HepG2 (cell line): ENCODE measurements around the gene C6orf136. TPM values are rescaled to one million over a fixed set of nuclear protein-coding genes. Genes with fewer than 3 reads are reported as not detected.

Experiments used
- BORCS8-MEF2B ChIP-seq: sonication (generic); formaldehyde crosslinking; IDR thresholded peaks from 2 replicates; pipeline ENCODE4 v1.8.0; 2022; ENCODE audit warnings: mild to moderate bottlenecking, missing genetic modification reagents
- CBX2 ChIP-seq, 2 experiments: fragments of 200-600 bp in 1 of 2; sonication (generic); formaldehyde crosslinking in 1 of 2; IDR thresholded peaks; 2 replicates each; pipeline versions ENCODE4 v1.7.0 to v1.8.1; 2018 to 2022; ENCODE audit warnings: low read depth in 2 of 2, low read length in 1 of 2, mild to moderate bottlenecking in 1 of 2, missing genetic modification reagents in 1 of 2
- DNMT1 ChIP-seq: sonication (generic); formaldehyde crosslinking; IDR thresholded peaks from 2 replicates; pipeline ENCODE4 v1.5.1; 2020; ENCODE audit warnings: mild to moderate bottlenecking, missing genetic modification reagents
- GATAD2A ChIP-seq: IDR thresholded peaks from 2 replicates; pipeline ENCODE4 v1.6.1; 2016
- HMG20A ChIP-seq: IDR thresholded peaks from 2 replicates; pipeline ENCODE4 v1.6.1; 2016; ENCODE audit warnings: borderline replicate concordance
- ISL2 ChIP-seq: sonication (generic); formaldehyde crosslinking; IDR thresholded peaks from 2 replicates; pipeline ENCODE4 v1.5.0; 2020; ENCODE audit warnings: missing genetic modification reagents
- KAT8 ChIP-seq: IDR thresholded peaks from 2 replicates; pipeline ENCODE4 v1.6.1; 2016; ENCODE audit warnings: missing genetic modification reagents, missing compliant biosample characterization
- KDM5B ChIP-seq: sonication (generic); formaldehyde crosslinking; IDR thresholded peaks from 2 replicates; pipeline ENCODE4 v1.4.0; 2020; ENCODE audit warnings: missing genetic modification reagents, mild to moderate bottlenecking, borderline replicate concordance
- MAFK ChIP-seq, 2 experiments: IDR thresholded peaks in 1 of 2; conservative IDR thresholded peaks in 1 of 2; 2 replicates each; pipeline ENCODE4 v1.6.1; 2011; ENCODE audit warnings: improper control_type of control experiment in 2 of 2, low read length in 2 of 2
- RBAK ChIP-seq: sonication (generic); formaldehyde crosslinking; IDR thresholded peaks from 2 replicates; pipeline ENCODE4 v1.5.1; 2020; ENCODE audit warnings: mild to moderate bottlenecking, missing genetic modification reagents
- RFX5 ChIP-seq: IDR thresholded peaks from 2 replicates; pipeline ENCODE4 v1.6.1; 2011; ENCODE audit warnings: low read depth, low read length, improper control_type of control experiment
- ZFAT ChIP-seq: sonication (generic); formaldehyde crosslinking; conservative IDR thresholded peaks from 2 replicates; pipeline ENCODE4 v1.8.1; 2023; ENCODE audit warnings: missing genetic modification reagents, inconsistent platforms
- ZNF160 ChIP-seq: sonication (generic); formaldehyde crosslinking; IDR thresholded peaks from 2 replicates; pipeline ENCODE4 v1.8.0; 2022; ENCODE audit warnings: mild to moderate bottlenecking, inconsistent platforms, missing genetic modification reagents
- ZNF256 ChIP-seq: sonication (generic); formaldehyde crosslinking; conservative IDR thresholded peaks from 2 replicates; pipeline ENCODE4 v1.4.0; 2020; ENCODE audit warnings: missing genetic modification reagents
- ZNF775 ChIP-seq: sonication (generic); formaldehyde crosslinking; IDR thresholded peaks from 2 replicates; pipeline ENCODE4 v1.4.0; 2020; ENCODE audit warnings: missing genetic modification reagents, mild to moderate bottlenecking, moderate library complexity, borderline replicate concordance
- polyA plus RNA-seq, 8 experiments: library from polyadenylated mRNA; depleted of rRNA in 3 of 8; stranded (reverse) in 7 of 8; unstranded in 1 of 8; fragments of >200 nt; fragmentation: Illumina TruSeq in 4 of 8; extraction: Trizol in 4 of 8; gene quantifications; 2 replicates each; pipeline versions ENCODE4 v1.2.1 to v1.2.3, GENCODE V29; 2011 to 2016; ENCODE audit warnings: low read depth in 4 of 8, missing spikeins in 1 of 8, mixed read lengths in 1 of 8; ENCODE audit not compliant: insufficient read depth in 1 of 8
- total RNA-seq, 5 experiments: library from RNA; depleted of rRNA; stranded (reverse); fragments of >200 nt; fragmentation: Illumina TruSeq; extraction: Trizol; gene quantifications; 2 replicates each; pipeline ENCODE4 v1.2.3, GENCODE V29; 2016; ENCODE audit warnings: low read depth in 1 of 5
- TF ChIP-seq, protein P1 (sequence below): sonication (generic); formaldehyde crosslinking; IDR thresholded peaks from 2 replicates; pipeline ENCODE4 v1.5.1; 2020; ENCODE audit warnings: missing genetic modification reagents, mild to moderate bottlenecking, borderline replicate concordance
- TF ChIP-seq, protein P2 (sequence below): sonication (generic); formaldehyde crosslinking; IDR thresholded peaks from 2 replicates; pipeline ENCODE4 v1.4.0; 2020; ENCODE audit warnings: mild to moderate bottlenecking, low read depth, missing genetic modification reagents
- TF ChIP-seq, protein P3 (sequence below): sonication (generic); formaldehyde crosslinking; IDR thresholded peaks from 2 replicates; pipeline ENCODE4 v1.4.0; 2020; ENCODE audit warnings: missing genetic modification reagents, borderline replicate concordance
- TF ChIP-seq, protein P4 (sequence below): sonication (generic); formaldehyde crosslinking; IDR thresholded peaks from 2 replicates; pipeline ENCODE4 v1.4.0; 2020; ENCODE audit warnings: missing genetic modification reagents
- TF ChIP-seq, protein P5 (sequence below): sonication (generic); formaldehyde crosslinking; IDR thresholded peaks from 2 replicates; pipeline ENCODE4 v1.4.0; 2020; ENCODE audit warnings: missing genetic modification reagents
- TF ChIP-seq, protein P6 (sequence below): sonication (generic); formaldehyde crosslinking; IDR thresholded peaks from 2 replicates; pipeline ENCODE4 v1.5.0; 2020; ENCODE audit warnings: mild to moderate bottlenecking, missing genetic modification reagents

Gene C6orf136
- total and polyA plus RNA-seq, 2 of the 13 experiments (the other 11 are each of a cell fraction or from before 2014, with no cell fraction given) = 12.0 to 26.2 TPM

DNA sequence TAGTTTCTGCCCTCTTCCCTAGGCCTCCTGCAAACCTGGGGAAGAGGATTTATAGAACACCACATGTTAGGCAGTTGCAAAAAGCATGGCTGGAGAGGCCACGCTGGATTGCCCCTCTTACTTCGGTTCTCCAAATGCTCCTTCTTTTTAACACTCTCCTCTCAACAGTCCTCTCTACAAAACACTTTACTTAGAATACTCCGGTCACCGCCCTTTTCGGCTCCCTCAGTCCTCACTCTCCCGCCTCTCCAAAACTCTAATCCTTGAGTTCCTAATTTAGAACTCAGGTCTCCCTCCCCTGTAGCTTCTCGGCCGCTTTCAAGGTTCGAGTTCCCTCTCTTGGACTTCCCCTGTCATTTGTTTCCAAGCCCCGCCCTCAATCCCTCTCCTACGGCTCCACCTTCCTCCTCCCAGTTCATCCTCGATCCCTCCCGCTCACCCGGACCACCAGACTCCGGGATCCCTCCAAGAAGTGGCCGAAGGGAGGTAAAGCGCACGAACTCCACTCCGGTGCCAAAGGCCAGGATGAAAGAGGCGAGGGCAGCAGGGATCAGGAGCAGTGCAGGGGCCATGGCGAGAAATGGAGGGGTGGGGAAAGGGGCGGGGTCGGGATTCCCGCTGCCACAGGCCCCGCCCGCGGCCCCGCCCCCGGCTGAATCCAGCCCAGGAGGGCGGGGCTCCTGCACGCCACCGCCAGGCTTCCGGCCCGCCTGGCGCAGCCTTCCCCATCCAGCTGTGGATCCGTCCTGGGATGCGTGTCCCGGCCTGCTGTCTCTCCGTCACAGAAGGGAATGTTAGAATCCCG is 43.7 kb downstream of the C6orf136 start, which contains the start of gene NRM (continued):
- TF ChIP-seq, protein P1, sequence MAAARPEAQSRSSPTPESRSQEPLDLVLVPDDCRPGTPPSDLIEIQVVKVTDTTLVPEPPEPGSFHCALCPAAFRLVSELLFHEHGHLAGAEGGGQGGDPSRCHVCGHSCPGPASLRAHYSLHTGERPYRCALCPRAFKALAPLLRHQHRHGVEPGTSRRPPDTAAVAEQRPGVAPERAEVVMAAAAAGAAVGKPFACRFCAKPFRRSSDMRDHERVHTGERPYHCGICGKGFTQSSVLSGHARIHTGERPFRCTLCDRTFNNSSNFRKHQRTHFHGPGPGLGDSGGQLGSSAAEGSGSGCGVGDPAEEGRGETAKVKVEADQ = no peak
- peak; percentile 57; the same call in 1 of the 2 replicates for TF ChIP-seq BORCS8-MEF2B (CRISPR knock-in tag)
- TF ChIP-seq, protein P2, sequence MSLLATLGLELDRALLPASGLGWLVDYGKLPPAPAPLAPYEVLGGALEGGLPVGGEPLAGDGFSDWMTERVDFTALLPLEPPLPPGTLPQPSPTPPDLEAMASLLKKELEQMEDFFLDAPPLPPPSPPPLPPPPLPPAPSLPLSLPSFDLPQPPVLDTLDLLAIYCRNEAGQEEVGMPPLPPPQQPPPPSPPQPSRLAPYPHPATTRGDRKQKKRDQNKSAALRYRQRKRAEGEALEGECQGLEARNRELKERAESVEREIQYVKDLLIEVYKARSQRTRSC = no peak
- TF ChIP-seq CBX2 (IDR thresholded peaks at IDR 0.05; ENCODE audit: low read depth, low read length) = no peak
- TF ChIP-seq CBX2 (CRISPR knock-in tag; IDR thresholded peaks at IDR 0.05; ENCODE audit: low read depth) = no peak
- peak; percentile 80 for TF ChIP-seq KAT8 (CRISPR knock-in tag)
- no peak for TF ChIP-seq DNMT1
- TF ChIP-seq, protein P3, sequence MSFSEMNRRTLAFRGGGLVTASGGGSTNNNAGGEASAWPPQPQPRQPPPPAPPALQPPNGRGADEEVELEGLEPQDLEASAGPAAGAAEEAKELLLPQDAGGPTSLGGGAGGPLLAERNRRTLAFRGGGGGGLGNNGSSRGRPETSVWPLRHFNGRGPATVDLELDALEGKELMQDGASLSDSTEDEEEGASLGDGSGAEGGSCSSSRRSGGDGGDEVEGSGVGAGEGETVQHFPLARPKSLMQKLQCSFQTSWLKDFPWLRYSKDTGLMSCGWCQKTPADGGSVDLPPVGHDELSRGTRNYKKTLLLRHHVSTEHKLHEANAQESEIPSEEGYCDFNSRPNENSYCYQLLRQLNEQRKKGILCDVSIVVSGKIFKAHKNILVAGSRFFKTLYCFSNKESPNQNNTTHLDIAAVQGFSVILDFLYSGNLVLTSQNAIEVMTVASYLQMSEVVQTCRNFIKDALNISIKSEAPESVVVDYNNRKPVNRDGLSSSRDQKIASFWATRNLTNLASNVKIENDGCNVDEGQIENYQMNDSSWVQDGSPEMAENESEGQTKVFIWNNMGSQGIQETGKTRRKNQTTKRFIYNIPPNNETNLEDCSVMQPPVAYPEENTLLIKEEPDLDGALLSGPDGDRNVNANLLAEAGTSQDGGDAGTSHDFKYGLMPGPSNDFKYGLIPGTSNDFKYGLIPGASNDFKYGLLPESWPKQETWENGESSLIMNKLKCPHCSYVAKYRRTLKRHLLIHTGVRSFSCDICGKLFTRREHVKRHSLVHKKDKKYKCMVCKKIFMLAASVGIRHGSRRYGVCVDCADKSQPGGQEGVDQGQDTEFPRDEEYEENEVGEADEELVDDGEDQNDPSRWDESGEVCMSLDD = no peak
- no peak for TF ChIP-seq HMG20A (CRISPR knock-in tag)
- TF ChIP-seq, protein P4, sequence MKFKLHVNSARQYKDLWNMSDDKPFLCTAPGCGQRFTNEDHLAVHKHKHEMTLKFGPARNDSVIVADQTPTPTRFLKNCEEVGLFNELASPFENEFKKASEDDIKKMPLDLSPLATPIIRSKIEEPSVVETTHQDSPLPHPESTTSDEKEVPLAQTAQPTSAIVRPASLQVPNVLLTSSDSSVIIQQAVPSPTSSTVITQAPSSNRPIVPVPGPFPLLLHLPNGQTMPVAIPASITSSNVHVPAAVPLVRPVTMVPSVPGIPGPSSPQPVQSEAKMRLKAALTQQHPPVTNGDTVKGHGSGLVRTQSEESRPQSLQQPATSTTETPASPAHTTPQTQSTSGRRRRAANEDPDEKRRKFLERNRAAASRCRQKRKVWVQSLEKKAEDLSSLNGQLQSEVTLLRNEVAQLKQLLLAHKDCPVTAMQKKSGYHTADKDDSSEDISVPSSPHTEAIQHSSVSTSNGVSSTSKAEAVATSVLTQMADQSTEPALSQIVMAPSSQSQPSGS = no peak
- TF ChIP-seq ISL2 (CRISPR knock-in tag) = no peak
- 0 out of 2 replicates have a peak, but pooled peaks have one; percentile 65 for TF ChIP-seq ZNF256 (CRISPR knock-in tag)
- TF ChIP-seq ZFAT (CRISPR knock-in tag) = no peak
- no peak for TF ChIP-seq KDM5B (CRISPR knock-in tag)
- TF ChIP-seq, protein P5, sequence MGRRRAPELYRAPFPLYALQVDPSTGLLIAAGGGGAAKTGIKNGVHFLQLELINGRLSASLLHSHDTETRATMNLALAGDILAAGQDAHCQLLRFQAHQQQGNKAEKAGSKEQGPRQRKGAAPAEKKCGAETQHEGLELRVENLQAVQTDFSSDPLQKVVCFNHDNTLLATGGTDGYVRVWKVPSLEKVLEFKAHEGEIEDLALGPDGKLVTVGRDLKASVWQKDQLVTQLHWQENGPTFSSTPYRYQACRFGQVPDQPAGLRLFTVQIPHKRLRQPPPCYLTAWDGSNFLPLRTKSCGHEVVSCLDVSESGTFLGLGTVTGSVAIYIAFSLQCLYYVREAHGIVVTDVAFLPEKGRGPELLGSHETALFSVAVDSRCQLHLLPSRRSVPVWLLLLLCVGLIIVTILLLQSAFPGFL = no peak
- TF ChIP-seq, protein P6, sequence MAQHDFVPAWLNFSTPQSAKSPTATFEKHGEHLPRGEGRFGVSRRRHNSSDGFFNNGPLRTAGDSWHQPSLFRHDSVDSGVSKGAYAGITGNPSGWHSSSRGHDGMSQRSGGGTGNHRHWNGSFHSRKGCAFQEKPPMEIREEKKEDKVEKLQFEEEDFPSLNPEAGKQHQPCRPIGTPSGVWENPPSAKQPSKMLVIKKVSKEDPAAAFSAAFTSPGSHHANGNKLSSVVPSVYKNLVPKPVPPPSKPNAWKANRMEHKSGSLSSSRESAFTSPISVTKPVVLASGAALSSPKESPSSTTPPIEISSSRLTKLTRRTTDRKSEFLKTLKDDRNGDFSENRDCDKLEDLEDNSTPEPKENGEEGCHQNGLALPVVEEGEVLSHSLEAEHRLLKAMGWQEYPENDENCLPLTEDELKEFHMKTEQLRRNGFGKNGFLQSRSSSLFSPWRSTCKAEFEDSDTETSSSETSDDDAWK = no peak
- TF ChIP-seq MAFK (conservative IDR thresholded peaks at IDR 0.05 in 1 of 2, IDR thresholded peaks at IDR 0.05 in 1 of 2; ENCODE audit: low read length in 2 of 2) = no peak
- no peak for TF ChIP-seq ZNF775
- TF ChIP-seq ZNF160 = no peak
- no peak for TF ChIP-seq RFX5
- no peak for TF ChIP-seq RBAK (CRISPR knock-in tag)
- peak; percentile 30; the same call in 1 of the 2 replicates for TF ChIP-seq GATAD2A (CRISPR knock-in tag)
